PC-3 (cell line): ENCODE data around the gene PDE6A.

Experiments
- CTCF ChIP-seq: fragments of 300-600 bp; sonication (generic); conservative IDR thresholded peaks from 2 replicates; pipeline ENCODE4 v1.5.1; 2017; ENCODE audit warnings: antibody characterized with exemption, low read depth, mild to moderate bottlenecking, low read length
- EZH2 ChIP-seq: fragments of 300-600 bp; sonication (generic); IDR thresholded peaks from one replicate; pipeline ENCODE4 v1.6.1; 2017; ENCODE audit warnings: antibody characterized with exemption, mild to moderate bottlenecking, low read length; ENCODE audit not compliant: unreplicated experiment

GRCh38 chr5:149907828-149908227 lies 36.8 kb downstream of the PDE6A start:
- no peak for TF ChIP-seq CTCF
- no peak for TF ChIP-seq EZH2
